ENCODE results near the gene C19orf33.
"Not testable (repeated sequence)": the region's sequence is repeated elsewhere in the genome, so short reads cannot be mapped to it uniquely, and the experiment has no call there.

Gene C19orf33

GRCh38 chr19:38303517-38304351 is at the start of gene C19orf33:
TSS of gene C19orf33 (plus strand) at chr19:38304251. CDS start at chr19:38304262, 11 bp downstream.
- no peak for DNase-seq (ENCODE audit: low spot score)

GRCh38 chr19:38255383-38256014 is 48.6 kb upstream of the C19orf33 start:
- no peak for DNase-seq (ENCODE audit: low spot score)

GRCh38 chr19:38261942-38262341 is 42.1 kb upstream of the C19orf33 start:
- DNase-seq (ENCODE audit: low spot score) = not testable (repeated sequence)

GRCh38 chr19:38262585-38263268 is 41.3 kb upstream of the C19orf33 start:
- no peak for DNase-seq (ENCODE audit: low spot score)

GRCh38 chr19:38263689-38264485 is 40.2 kb upstream of the C19orf33 start:
- DNase-seq (ENCODE audit: low spot score) = no peak

GRCh38 chr19:38264486-38265212 is 39.4 kb upstream of the C19orf33 start, which contains the start of gene SPINT2:
TSS of gene SPINT2 (plus strand) at chr19:38264573. CDS start at chr19:38264893, 320 bp downstream.
- no peak for DNase-seq (ENCODE audit: low spot score)

GRCh38 chr19:38265213-38265861 is 38.7 kb upstream of the C19orf33 start:
- no peak for DNase-seq (ENCODE audit: low spot score)

- DNase-seq (ENCODE audit: low spot score) = no peak
Measured at GRCh38 chr19:38265921-38266429, 38.1 kb upstream of the C19orf33 start.

GRCh38 chr19:38266981-38267597 is 37.0 kb upstream of the C19orf33 start:
- no peak for DNase-seq (ENCODE audit: low spot score)

GRCh38 chr19:38267761-38268483 is 36.1 kb upstream of the C19orf33 start:
- DNase-seq (ENCODE audit: low spot score) = no peak

GRCh38 chr19:38268539-38268938 is 35.5 kb upstream of the C19orf33 start:
- DNase-seq (ENCODE audit: low spot score) = no peak

- DNase-seq (ENCODE audit: low spot score) = no peak
Measured at GRCh38 chr19:38270587-38271167, 33.4 kb upstream of the C19orf33 start.

- no peak for DNase-seq (ENCODE audit: low spot score)
Measured at GRCh38 chr19:38273499-38273898, 30.6 kb upstream of the C19orf33 start.

- no peak for DNase-seq (ENCODE audit: low spot score)
Measured at GRCh38 chr19:38274739-38275138, 29.3 kb upstream of the C19orf33 start.

GRCh38 chr19:38276942-38277517 is 27.0 kb upstream of the C19orf33 start:
- DNase-seq (ENCODE audit: low spot score) = no peak

GRCh38 chr19:38277549-38277948 is 26.5 kb upstream of the C19orf33 start:
- DNase-seq (ENCODE audit: low spot score) = no peak

- no peak for DNase-seq (ENCODE audit: low spot score)
Measured at GRCh38 chr19:38277969-38278680, 25.9 kb upstream of the C19orf33 start.

- DNase-seq (ENCODE audit: low spot score) = no peak
Measured at GRCh38 chr19:38278751-38279150, 25.3 kb upstream of the C19orf33 start.
